HCT116 (cell line): ENCODE data around the gene LRCH1.

ENCODE experiments used
- EZH2 ChIP-seq: fragments of 200-600 bp; sonication (generic); IDR thresholded peaks from 2 replicates; pipeline ENCODE4 v1.6.1; 2017; ENCODE audit warnings: antibody characterized with exemption, mixed run types
- ZFX ChIP-seq: fragments of 450-650 bp; IDR thresholded peaks from 2 replicates; pipeline ENCODE4 v1.6.1; 2017
- TF ChIP-seq, protein P1 (sequence below), 3 experiments: fragments of 200-600 bp in 1 of 3; sonication (generic) in 1 of 3; IDR thresholded peaks in 2 of 3; conservative IDR thresholded peaks in 1 of 3; 2 replicates each; pipeline ENCODE4 v1.5.1; 2012 to 2017; ENCODE audit warnings: low read depth in 2 of 3, low read length in 2 of 3, antibody characterized with exemption in 1 of 3, borderline replicate concordance in 1 of 3, control low read depth in 1 of 3, mild to moderate bottlenecking in 1 of 3, mixed read lengths in 1 of 3, mixed run types in 1 of 3, moderate library complexity in 1 of 3; ENCODE audit not compliant: insufficient read depth in 1 of 3

DNA sequence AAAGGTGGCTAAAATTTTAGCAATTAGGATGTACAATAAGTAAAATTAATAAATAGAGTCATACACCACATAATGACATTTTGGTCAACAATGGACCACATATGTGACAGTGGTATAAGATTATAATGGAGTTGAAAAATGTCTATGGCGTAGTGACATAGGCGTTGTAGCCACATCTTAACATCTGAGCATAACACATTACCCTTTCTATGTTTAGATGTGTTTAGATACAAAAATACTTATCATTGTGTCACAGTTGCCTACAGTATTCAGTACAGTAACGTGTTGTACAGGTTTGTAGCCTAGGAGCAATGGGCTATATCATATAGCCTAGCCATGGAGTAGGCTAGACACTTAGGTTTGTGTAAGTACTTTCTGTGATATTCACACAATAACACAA is 111.2 kb downstream of the LRCH1 start:
- TF ChIP-seq, protein P1, sequence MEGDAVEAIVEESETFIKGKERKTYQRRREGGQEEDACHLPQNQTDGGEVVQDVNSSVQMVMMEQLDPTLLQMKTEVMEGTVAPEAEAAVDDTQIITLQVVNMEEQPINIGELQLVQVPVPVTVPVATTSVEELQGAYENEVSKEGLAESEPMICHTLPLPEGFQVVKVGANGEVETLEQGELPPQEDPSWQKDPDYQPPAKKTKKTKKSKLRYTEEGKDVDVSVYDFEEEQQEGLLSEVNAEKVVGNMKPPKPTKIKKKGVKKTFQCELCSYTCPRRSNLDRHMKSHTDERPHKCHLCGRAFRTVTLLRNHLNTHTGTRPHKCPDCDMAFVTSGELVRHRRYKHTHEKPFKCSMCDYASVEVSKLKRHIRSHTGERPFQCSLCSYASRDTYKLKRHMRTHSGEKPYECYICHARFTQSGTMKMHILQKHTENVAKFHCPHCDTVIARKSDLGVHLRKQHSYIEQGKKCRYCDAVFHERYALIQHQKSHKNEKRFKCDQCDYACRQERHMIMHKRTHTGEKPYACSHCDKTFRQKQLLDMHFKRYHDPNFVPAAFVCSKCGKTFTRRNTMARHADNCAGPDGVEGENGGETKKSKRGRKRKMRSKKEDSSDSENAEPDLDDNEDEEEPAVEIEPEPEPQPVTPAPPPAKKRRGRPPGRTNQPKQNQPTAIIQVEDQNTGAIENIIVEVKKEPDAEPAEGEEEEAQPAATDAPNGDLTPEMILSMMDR (IDR thresholded peaks at IDR 0.05 in 2 of 3, conservative IDR thresholded peaks at IDR 0.05 in 1 of 3; ENCODE audit: borderline replicate concordance in 1 of 3, insufficient read depth in 1 of 3, low read depth in 2 of 3, low read length in 2 of 3): no peak
- TF ChIP-seq EZH2 (no peak), ZFX (no peak)
